ENCODE measurements around the gene DDX47. TPM values are rescaled to one million over a fixed set of nuclear protein-coding genes. Genes with fewer than 3 reads are reported as not detected.
"Not testable (repeated sequence)": the region's sequence is repeated elsewhere in the genome, so short reads cannot be mapped to it uniquely, and the experiment has no call there.

DDX47 gene
- total RNA-seq, 1 donor from 2014 or later, result 59.6 TPM

GRCh38 chr12:12839873-12840579 lies 26.9 kb downstream of the DDX47 start:
- Histone ChIP-seq H3K27ac (no peak overlapping the region), H3K36me3 (no peaks in the 10 kb centered on the region), H3K4me1 (peaks cover 5% of the 10 kb centered on the region), H3K27me3 (no peaks in the 10 kb centered on the region), H3K4me3 (no peak overlapping the region), H3K9me3 (no peaks in the 10 kb centered on the region)
- peak; percentile 70 for DNase-seq
- no peak for ATAC-seq
- TF ChIP-seq, protein P1, sequence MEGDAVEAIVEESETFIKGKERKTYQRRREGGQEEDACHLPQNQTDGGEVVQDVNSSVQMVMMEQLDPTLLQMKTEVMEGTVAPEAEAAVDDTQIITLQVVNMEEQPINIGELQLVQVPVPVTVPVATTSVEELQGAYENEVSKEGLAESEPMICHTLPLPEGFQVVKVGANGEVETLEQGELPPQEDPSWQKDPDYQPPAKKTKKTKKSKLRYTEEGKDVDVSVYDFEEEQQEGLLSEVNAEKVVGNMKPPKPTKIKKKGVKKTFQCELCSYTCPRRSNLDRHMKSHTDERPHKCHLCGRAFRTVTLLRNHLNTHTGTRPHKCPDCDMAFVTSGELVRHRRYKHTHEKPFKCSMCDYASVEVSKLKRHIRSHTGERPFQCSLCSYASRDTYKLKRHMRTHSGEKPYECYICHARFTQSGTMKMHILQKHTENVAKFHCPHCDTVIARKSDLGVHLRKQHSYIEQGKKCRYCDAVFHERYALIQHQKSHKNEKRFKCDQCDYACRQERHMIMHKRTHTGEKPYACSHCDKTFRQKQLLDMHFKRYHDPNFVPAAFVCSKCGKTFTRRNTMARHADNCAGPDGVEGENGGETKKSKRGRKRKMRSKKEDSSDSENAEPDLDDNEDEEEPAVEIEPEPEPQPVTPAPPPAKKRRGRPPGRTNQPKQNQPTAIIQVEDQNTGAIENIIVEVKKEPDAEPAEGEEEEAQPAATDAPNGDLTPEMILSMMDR (IDR thresholded peaks at IDR 0.05), result no peak
- intact Hi-C loops (cut with DNase I), result loop anchor here (5.0 kb wide), 1 partner anchor 142 kb away; no protein-coding TSS in a partner anchor

GRCh38 chr12:12840580-12840899 lies 27.4 kb downstream of the DDX47 start:
- no peaks in the 10 kb centered on the region for H3K9me3 ChIP-seq
- no peak overlapping the region for H3K4me3 ChIP-seq
- intact Hi-C loops (cut with DNase I), result no loop called here
- no peaks in the 10 kb centered on the region for H3K27me3 ChIP-seq
- H3K27ac ChIP-seq, result no peak overlapping the region
- TF ChIP-seq, protein P1 (IDR thresholded peaks at IDR 0.05), result no peak
- peaks cover 4% of the 10 kb centered on the region for H3K4me1 ChIP-seq
- DNase-seq, result no peak
- no peaks in the 10 kb centered on the region for H3K36me3 ChIP-seq
- ATAC-seq, result no peak

GRCh38 chr12:12841428-12841827 lies 28.3 kb downstream of the DDX47 start:
- intact Hi-C loops (cut with DNase I); DNase-seq; H3K27ac ChIP-seq; H3K4me1 ChIP-seq; ATAC-seq; H3K4me3 ChIP-seq; H3K27me3 ChIP-seq; H3K9me3 ChIP-seq; H3K36me3 ChIP-seq: not testable (repeated sequence)

DNA sequence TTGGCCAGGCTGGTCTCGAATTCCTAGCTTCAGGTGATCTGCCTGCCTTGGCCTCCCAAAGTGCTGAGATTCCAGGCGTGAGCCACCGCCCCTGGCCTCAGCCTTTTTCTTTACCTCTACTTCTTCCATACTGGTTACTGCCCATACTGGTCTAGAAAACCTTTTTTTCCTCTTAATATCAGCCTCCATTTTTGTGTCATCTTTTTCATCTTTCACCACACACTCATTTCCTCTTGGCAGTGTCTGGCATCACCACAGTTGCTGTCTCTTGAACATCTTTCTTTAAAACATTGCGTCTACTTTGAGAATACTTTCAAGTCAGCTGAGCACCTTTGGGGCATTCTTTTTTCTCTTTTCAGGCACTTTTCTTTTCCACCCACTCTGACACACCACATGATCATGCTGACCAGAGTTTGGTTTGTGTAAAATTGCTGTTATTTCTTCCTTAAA lies 32.7 kb downstream of the DDX47 start:
- no peaks in the 10 kb centered on the region for H3K27me3 ChIP-seq
- intact Hi-C loops (cut with DNase I), result no loop called here
- no peaks in the 10 kb centered on the region for H3K36me3 ChIP-seq
- no peak for DNase-seq
- H3K27ac ChIP-seq, result no peak overlapping the region
- no peaks in the 10 kb centered on the region for H3K4me1 ChIP-seq
- H3K4me3 ChIP-seq, result no peak overlapping the region
- TF ChIP-seq, protein P1 (IDR thresholded peaks at IDR 0.05), result no peak
- H3K9me3 ChIP-seq, result no peaks in the 10 kb centered on the region
- no peak for ATAC-seq

- H3K4me3 ChIP-seq; ATAC-seq; H3K27ac ChIP-seq; H3K36me3 ChIP-seq; intact Hi-C loops (cut with DNase I); H3K27me3 ChIP-seq; H3K4me1 ChIP-seq; H3K9me3 ChIP-seq; DNase-seq: not testable (repeated sequence)
These were observed 33.6 kb downstream of the DDX47 start for GRCh38 chr12:12846780-12847179.

GRCh38 chr12:12853435-12853834 lies 40.3 kb downstream of the DDX47 start:
- H3K4me3 ChIP-seq, result no peak overlapping the region
- H3K27ac ChIP-seq, result no peak overlapping the region
- no peaks in the 10 kb centered on the region for H3K36me3 ChIP-seq
- intact Hi-C loops (cut with DNase I), result no loop called here
- ATAC-seq (no peak), DNase-seq (no peak)
- H3K27me3 ChIP-seq, result no peaks in the 10 kb centered on the region
- TF ChIP-seq, protein P1 (IDR thresholded peaks at IDR 0.05), result no peak
- H3K9me3 ChIP-seq, result no peaks in the 10 kb centered on the region
- H3K4me1 ChIP-seq, result no peaks in the 10 kb centered on the region

DNA sequence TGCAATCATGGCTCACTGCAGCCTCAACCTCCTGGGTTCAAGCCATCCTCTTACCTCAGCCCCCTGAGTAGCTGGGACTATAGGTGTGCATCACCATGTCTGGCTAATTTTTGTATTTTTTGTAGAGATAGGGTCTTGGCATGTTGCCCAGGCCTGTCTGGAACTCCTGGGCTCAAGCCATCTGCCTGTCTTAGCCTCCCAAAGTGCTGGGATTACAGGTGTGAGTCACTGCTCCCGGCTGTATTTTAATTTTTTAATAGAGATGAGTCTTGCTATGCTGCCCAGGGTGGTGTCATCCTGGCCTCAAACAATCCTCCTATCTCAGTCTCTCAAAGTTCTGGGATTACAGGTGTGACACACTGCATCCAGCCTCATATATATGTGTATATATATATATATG lies 46.5 kb downstream of the DDX47 start:
- intact Hi-C loops (cut with DNase I), result no loop called here
- TF ChIP-seq, protein P1 (IDR thresholded peaks at IDR 0.05), result no peak
- Histone ChIP-seq H3K4me1 (no peaks in the 10 kb centered on the region), H3K27ac (no peak overlapping the region), H3K27me3 (no peaks in the 10 kb centered on the region), H3K4me3 (no peak overlapping the region), H3K36me3 (no peaks in the 10 kb centered on the region), H3K9me3 (no peaks in the 10 kb centered on the region)
- ATAC-seq, result no peak
- no peak for DNase-seq
